CD4-positive, alpha-beta T cell treated with Interferon gamma for 1 hour (primary cell): Measurements from ENCODE around the gene MPO.

Source experiments
- DNase-seq: peaks from one replicate; pipeline ENCODE4 v3.0.0-alpha.2; 2020

Gene MPO

GRCh38 chr17:58306131-58306951 is 25.6 kb upstream of the MPO start:
- DNase-seq: no peak

GRCh38 chr17:58305626-58306025 is 24.9 kb upstream of the MPO start:
- DNase-seq: no peak

DNA sequence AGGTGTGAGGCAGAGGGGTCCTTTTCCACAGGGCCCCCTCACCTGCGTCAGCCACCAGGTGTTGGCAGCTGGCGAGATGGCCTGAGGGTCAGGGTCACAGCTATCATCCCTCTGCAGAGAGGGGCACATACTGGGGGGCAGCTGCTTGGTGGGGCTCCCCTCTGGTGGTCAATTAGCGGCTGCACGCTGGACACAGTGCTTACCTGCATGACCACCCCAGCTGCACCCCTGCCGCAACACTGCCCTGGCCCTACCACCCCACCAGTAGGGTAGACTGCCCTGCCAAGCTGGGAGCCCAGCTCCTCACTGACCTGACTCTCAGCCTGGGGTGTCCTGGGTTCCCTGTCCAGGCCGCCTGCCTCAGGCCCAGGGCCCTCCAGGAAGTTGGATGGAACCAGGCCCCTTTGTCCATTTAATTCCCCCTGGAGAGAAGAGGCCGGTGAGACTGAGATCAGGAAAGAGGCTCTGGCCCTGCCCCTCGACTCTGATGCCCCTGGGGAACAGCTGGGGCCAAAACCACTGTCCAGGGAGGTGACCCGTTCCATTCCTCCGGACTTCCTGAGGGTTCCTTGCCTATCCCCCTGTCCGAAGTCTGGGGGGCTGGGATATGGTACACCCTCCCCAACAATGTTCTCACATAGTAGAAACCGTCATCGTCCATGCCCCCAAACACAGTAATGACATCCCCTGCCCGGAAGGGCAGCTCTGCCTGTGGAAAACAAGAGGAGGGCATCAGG is 24.2 kb upstream of the MPO start:
- no peak for DNase-seq

GRCh38 chr17:58303971-58304749 is 23.4 kb upstream of the MPO start:
- DNase-seq: peak; percentile 65

DNA sequence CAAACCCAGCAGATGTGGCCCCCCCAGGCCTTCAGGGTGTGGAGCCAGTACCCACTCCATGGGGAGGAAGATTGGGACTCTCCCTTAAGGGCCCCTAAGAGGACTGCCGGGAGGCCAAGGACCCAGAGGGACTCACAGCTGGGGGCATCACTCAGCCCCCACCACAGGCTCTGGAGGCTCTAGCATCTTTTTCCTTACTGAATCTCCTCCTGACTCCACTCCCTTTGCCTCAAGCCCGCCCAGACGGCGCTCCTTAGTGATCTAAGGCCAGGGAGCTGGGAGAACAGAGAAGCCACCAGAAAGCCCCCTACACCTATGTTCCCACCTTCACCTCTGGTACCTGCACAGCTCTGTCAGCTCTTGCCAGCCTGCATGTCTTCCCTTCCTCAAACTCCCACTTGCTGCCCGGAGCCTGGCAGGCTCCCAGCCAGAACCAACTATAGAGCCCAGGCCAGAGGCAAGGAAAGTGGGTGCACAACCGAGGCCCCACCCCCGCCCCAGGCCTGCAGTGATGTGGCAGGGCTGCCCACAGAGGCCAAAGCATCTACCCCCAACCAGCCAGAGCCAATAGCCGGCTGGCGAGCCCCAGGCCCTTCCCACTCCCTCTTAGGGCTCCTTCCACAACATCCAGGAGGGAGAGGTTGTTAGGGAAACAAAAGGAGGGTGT is 22.3 kb upstream of the MPO start:
- DNase-seq: no peak

DNA sequence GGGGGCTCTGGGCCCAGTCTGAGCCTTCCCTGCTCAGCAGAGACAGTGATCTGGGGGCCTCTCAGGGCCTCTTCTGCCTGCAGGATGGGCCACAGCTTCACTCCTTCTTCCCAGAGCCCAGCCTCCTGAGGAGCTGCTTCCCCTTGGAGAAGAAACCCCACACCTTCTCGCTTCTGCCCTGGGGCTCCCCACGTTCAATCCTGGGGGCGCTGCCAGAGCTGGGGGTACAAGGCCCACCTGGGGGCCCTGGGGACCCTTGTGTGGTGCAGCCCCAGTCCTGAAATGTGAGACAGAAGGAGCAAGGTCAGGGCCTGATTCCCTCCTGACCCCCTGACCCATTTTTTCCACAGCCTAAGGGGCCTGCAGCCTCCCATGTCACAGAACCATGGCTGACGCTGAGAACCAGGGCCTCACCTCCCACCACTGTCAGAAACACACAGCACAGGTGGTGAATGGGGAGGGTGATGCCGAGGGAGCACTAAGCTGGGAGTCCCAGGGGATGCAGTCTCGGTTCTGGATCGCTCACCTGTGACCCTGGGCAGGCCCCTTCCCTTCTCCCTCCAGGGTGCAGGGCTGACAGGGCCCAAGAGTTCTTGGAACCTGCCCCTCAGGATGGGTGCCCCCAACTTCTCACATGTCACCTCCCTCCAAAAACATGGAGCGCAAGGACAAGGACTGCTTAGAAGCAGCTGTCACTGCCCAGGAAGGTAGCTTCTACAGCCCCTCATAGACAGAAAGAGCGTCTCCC is 21.6 kb upstream of the MPO start:
- no peak for DNase-seq

DNA sequence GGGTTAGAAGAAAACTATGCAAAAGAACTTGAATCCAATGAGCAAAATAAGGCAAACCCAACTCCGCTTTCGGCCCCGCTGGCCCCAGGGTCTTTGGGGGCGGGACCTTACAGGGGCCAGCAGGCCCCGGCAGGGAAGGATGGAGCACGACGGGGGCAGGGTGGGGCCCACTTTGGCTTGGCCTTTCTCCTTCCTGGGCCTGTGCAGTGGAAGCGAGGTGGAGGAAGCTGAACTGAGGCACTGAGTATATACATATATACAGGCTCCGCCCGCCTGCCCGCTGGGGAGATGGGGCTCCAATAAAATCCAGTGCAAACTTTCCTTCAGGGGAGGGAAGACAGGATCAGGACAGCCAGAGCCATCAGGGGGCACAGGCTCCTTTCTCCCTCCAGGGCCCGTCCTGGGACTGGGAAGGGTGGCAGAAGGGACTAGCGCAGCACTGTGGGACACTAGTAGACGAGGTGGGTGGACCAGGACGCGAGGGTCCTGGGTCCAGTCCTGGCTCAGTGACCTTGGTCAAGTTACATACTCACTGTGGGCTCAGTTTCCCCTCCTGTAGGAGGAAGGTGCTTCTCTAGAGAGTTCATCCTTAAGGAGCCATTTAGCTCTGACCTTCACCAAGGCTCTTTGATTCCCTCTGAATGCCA is 20.9 kb upstream of the MPO start:
- no peak for DNase-seq

DNA sequence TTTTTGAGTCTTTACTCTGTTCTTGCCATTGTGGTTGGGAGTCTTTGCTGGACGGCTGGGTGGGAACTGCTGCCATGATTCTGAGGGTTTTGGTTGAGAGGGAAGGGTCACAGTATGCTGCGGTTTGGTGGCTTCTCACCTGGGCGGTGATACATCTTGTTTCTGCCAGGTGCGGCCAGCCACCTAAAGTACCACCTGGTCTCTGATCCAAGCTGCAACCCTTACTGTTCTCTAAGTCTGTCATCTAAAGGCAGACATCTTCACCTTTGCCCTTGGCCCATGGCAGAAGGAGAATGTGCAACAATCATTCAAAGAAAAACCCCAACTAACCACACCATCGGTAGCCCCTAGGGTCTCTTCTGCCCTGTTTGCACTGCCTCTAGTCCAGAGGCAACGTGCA is 19.6 kb upstream of the MPO start:
- no peak for DNase-seq

GRCh38 chr17:58294034-58294433 is 13.3 kb upstream of the MPO start:
- no peak for DNase-seq

- DNase-seq: no peak
These were observed 10.5 kb upstream of the MPO start for GRCh38 chr17:58291246-58291645.

GRCh38 chr17:58289869-58290268 is 9.1 kb upstream of the MPO start:
- DNase-seq: no peak

DNA sequence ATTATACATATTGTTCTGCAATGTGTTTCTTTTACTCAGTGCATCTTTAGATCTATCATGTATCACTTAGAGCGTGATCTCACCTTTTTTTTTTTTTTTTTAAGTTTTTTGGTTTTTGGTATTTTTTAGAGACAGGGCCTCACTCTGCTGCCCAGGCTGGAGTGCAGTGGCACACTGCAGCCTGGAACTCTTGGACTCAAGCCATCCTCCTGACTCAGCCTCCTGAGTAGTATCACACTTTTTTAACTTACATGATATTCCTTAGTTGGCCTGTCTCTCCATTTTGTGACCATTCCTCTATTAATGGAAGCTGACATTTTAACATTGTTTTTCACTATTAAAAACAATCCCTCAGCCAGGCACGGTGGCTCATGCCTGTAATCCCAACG is 4.7 kb upstream of the MPO start:
- no peak for DNase-seq

- no peak for DNase-seq
These were observed 4.1 kb upstream of the MPO start for GRCh38 chr17:58284613-58285421.

DNA sequence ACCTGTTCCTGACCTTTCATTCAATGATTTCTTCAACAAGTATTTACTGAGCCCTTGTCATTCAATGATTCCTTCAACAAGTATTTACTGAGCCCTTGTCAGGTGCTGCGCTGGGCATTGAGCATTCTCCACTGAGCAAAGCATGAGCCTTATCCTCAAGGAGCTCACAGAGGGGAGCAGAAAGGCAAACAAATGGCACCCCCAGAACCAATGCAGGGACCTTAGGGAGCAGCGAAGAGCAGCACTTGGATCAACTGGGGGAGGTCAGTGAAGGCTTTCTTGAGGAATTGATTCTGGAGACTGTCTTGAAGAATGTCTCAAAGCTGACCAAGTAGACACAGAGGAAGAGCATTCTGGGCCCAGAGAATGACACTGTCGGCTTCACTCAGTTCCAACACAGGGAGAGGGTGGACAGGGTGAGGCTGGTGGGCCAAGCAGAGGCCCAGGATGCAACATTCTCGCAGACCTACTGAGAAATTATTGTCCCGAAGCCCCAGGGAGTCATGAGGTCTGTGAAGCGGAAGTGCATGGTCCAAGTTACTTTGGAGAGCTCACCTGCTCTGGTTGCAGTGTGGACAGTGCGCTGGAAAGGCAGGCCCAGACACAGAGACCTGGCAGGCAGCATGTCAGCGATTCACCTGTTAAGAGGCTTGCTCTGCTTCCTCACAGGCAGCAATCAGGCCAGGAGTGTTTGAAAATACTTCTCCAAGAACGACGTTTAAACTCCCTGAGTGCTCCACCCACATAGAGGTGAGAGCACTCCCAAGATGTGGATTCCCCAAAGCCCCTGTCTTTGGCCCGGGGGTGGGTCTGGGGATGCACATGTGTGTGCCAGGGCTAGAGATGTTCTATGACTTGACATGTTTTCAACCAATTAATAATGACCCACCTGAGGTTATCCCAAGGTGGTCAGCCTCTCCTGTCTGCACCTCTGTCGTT is 3.2 kb upstream of the MPO start:
- no peak for DNase-seq

DNA sequence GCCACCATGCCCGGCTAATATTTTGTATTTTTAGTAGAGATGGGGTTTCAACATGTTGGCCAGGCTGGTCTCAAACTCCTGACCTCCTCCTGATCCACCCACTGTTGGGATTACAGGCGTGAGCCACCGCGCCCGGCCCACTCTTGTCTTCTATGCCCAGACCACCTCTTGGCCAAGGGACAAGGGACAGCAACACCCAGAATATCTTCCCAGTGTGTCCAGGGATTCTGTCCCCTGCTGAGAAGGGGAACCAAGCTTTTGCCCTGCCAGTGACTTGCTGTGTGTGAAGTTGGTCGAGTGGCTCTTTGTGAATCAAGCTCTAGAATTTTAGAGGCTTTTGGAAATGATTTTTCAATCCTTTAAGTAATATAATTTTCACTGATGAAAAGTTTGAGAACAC is 1.7 kb upstream of the MPO start:
- DNase-seq: no peak

DNA sequence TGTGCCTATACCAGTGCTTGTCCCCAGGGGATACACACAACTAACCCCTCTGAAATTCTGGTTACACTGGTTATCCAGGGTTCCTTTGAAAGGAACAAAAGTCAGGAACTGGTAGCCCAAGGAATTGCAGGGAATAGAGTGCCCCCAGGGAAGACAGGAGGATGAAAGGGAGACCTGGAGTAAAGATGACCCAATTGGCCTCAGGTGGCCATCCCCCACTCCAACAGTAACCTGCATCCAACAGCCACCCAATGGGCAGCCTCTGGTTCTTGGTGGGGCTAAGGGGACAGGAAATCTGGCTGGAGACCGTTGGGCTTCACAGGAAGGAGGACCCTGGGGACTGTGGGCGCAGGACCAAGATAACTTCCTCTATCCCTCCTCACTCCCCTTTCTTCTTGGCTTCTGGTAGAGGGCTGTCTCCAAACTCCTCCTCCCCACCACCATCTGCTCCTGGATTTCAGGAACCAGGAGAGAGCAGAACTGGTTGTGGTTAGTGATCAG is 826 bp upstream of the MPO start:
- no peak for DNase-seq

- no peak for DNase-seq
These were observed 827 bp downstream of the MPO start for GRCh38 chr17:58279736-58280479.

GRCh38 chr17:58279016-58279711 is 1.6 kb downstream of the MPO start:
- DNase-seq: peak; percentile 40
